Kidney tubule cell (primary cell): ENCODE measurements around the gene HSPBAP1.

Source experiments
- DNase-seq: peaks from one replicate; pipeline ENCODE4 v3.0.0-alpha.2; 2018; ENCODE audit warnings: low spot score

HSPBAP1 gene, protein sequence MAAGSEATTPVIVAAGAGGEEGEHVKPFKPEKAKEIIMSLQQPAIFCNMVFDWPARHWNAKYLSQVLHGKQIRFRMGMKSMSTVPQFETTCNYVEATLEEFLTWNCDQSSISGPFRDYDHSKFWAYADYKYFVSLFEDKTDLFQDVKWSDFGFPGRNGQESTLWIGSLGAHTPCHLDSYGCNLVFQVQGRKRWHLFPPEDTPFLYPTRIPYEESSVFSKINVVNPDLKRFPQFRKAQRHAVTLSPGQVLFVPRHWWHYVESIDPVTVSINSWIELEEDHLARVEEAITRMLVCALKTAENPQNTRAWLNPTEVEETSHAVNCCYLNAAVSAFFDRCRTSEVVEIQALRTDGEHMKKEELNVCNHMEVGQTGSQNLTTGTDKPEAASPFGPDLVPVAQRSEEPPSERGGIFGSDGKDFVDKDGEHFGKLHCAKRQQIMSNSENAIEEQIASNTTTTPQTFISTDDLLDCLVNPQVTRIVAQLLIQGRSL

DNA sequence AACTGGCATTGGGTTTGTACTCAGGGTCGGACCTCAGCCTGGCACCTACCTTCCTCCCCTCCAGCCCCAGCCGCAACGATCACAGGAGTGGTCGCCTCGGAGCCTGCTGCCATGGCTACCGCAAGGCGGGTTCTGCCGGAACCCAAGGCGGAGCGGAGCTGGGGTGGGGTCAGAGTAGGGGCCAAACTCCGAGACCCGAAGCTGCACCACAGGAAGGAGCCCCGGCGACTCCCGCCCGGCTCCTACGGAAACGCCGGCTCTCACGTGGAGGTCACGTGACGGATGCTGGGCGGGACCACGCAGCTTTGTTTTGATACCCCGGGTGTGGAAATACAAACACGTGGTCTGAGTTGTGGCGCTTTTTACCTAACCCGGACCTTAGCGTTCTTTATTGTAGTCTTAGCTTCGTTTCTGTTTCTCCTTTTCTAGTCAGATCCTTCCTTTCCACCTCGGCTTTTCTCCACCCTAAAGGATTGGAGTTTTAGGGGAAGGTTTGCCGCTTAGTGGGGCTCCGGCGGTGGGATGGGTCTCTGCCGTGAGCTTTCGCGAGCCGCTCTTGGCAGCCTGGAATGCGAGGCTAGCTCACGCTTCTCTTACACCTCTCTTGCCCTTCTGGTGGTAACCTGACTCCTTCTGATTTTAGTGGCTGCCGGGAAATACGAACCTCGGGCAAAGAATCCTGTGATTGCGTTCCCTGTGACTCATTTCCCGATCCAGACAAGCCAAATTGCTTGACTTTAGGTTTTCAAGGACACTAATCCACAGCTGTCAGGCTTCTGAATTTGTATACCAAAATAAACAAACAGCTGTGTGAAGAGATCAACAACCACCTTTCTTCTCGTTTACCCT is at the start of gene HSPBAP1:
Gene HSPBAP1 (minus strand): TSS at position 264 of the 849 bp plus-strand sequence. CDS start 151 bp downstream, at position 113.
- peak; percentile 89 for DNase-seq

DNA sequence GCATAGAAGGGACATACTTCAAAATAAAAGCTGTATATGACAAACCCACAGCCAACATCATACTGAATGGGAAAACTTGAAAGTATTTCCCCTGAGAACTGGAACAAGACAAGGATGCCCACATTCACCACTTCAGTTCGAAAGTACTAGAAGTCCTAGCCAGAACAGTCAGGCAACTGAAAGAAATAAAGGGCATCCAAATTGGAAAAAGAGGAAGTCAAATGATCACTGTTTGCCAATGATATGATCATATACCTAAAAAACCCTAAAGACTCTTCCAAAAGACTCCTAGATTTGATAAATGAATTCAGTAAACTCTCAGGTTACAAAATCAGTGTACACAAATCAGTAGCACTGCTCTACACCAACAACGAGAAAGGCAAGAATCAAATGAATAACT is 42.0 kb upstream of the HSPBAP1 start:
- DNase-seq, result no peak

DNA sequence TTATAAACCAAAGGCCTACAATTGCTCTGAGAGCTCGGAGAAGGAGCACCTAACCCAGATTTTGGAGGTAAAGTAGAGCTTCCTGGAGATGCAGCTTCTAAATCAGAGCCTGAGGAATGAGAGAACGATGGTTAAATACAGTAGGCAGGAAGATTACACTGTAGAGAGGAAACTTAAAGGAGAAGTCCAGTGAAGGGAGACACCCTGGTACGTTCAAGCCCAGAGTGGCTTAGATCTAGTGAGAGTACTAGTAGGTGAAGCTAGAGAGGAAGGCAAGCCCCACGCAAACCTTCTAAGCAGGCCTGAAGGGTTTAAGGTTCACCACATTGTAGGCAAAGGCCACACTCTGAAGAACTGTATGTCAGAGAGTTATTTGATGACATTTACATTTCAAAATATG is 34.6 kb upstream of the HSPBAP1 start:
- DNase-seq, result no peak

DNA sequence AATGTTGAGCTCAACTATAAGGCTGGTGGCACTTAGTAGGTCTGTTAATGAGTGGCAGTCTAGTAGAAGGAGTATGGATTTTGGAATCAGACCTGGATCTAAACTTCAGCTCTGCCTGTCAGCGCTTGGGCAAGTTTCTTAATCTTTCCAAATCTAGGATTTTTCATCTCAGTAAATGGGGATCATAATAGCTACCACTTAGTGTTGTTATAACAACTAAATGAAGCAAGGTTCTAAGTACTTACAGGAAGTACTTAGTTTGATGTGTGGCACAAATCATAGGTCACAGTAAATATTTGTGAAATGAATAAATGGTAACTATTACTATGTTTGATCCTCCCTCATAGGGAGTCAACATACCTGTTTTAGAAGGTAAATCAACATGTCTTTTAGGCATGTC is 32.6 kb upstream of the HSPBAP1 start:
- no peak for DNase-seq

DNA sequence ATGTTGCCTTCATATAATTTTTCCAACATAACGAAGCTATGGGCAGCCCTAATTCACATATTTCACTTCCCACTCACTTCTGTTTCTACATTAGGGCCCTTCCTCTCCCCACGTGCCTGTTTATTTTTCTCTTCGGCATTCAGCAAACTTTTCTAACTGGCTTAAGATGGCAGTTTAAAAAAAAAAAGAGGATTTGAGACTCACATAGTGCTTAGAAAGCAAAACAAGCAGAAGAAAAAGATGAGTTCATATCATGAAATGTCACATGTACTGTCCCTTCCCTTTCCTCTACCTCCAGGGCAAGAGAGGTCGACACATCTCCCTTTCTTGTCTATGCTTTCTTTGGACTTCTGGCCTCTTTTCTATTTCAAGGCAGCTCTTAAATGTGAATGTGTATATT is 31.8 kb upstream of the HSPBAP1 start:
- no peak for DNase-seq

DNA sequence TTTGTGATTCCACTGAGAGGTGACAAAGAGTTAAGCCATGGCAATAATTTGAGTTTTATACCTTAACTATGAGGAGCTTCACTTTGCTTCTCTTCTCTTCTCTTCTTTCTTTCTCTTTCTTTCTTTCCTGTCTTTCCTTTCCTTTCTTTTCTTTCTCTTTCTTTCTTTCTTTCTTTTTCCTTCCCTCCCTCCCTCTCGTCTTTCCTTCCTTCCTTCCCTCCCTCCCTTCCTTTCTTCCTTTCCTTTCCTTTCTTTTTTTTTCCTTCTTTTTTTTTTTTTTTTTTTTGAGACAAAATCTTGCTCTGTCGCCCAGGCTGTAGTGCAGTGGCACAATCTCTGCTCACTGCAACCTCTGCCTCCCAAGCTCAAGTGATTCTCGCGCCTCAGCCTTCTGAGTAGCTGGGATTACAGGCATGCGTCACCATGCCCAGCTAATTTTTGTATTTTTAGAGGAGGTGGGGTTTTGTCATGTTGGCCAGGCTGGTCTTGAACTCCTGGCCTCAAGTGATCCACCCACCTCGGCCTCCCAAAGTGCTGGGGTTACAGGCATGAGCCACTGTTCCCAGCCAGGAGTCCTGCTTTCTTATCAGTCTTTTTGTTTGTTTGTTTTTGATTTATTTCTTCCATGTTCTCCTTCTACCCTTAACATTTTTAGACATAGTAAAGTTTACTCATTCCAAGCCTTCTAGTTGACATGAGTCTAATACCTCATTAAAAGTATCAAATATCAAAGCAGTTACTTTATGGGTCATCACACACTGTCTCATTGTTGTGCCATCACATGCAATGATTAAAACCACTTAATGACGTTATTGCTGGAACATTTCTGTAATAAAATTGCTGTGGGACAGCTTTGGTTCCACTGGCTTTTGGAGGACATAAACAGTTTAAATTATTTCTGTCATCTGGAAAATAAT is 31.1 kb upstream of the HSPBAP1 start:
- DNase-seq, result peak; percentile 1

DNA sequence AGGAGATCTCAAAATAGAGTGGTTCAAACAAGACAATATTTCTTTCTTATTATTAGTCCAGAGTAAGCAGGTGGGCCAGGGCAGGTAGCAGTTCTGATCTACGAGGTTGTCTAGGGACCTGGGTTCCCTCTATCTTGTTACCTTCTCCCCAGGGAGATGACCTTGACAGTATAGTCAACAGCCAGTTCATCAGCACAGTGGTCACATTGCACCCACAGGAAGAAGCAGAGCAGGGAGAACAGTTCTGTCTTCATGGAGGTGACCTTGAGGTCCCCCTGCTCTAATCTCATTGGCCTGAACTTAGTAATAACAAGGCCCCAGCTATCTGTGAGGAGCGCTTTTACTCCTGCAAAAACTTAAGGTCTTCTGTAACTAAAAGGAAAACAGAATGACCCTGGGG is 23.0 kb upstream of the HSPBAP1 start:
- DNase-seq, result no peak

DNA sequence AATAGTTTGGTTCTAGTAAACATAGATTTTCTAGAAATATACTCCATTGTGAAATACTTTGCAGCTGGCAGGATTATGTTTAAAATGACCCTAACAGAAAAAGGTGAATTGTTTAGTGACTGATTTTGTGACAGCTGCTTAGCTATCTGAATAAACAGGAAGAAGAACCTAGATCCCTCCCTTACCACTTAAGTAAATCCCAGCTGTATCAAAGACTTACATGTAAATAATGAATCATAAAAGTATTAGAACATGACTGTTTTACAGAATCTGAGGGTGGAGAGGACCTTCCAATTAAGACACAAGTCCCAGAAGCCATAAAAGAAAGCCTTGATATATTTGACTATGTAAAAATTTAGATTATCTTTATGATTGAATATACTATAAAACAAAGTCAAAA is 17.1 kb upstream of the HSPBAP1 start:
- DNase-seq, result no peak

DNA sequence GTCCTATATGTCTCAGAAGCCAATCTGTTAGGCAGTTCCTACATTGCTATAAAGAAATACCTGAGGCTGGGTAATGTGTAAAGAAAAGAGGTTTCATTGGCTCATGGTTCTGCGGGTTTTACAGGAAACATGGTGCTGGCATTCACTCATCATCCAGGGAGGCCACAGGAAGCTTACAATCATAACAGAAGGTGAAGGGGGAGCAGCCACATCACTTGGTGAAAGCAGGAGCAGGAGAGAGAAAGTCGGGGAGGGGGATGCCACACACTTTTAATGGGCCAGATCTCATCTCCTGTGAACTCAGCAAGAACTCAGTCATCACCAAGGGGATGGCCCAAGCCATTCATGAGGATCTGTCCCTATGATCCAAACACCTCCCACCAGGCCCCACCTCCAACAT is 10.3 kb upstream of the HSPBAP1 start:
- no peak for DNase-seq

DNA sequence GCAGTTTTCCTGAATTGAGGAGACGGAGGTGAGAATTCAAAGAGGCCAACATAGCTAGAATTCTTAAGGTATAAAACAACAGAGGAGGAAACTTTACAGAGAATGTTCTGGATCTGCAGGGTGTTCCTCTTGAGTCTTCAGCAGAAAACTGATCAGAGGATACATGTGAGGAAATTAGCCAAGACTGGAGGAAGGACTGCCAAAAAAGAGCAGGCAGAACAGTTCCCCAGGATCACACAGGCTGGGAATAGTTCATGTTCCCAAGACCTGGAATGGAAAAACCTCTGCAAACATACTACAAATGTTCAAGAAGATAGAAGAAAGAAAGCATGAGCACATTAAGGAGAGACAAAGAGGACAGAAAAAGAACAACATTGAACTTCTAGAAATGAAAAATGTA is 8.7 kb upstream of the HSPBAP1 start:
- DNase-seq, result no peak

DNA sequence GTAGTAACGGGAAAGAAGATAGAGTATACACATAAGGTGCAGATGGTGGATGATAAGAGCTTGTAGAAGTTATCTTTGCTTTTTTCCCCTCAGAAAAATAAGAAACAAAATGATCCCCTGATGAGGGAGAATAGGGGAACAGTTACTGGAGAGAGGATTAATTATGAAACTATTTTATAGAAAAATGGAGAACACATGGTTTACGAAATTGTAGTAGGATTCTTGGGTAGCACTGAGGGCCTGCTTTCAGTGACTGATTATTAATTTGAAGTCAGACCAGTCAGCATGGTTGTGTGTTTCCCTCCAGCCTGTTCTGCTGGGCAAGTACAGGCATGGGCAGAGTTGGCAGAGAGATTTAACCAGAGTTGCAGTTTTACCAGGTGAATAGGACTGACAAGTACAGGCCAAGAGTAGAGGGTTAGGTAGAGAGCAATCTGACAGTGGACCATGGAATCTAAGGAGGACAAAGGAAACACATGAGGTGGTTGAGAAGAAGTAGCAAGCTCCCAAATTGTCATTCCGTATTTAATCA is 7.1 kb upstream of the HSPBAP1 start:
- no peak for DNase-seq

DNA sequence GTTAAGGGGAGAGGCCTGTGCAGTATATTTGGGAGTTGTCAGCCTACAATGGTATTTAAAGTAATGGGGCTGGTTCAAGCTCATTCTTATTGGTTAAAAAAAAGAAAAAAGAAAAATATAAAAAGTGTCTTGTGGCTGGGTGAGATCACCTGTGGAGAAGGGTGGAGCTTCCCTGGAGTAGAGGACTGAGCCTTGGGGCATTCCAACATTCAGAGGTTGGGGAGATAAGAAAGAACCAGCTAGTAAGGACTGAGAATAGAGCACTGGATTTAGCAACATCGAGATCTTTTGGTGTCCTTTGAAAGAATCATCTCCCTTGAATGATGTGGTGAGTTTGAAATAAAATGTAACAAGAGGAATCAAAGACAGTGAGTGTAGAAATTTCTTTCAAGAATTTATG is 6.4 kb upstream of the HSPBAP1 start:
- DNase-seq, result no peak

DNA sequence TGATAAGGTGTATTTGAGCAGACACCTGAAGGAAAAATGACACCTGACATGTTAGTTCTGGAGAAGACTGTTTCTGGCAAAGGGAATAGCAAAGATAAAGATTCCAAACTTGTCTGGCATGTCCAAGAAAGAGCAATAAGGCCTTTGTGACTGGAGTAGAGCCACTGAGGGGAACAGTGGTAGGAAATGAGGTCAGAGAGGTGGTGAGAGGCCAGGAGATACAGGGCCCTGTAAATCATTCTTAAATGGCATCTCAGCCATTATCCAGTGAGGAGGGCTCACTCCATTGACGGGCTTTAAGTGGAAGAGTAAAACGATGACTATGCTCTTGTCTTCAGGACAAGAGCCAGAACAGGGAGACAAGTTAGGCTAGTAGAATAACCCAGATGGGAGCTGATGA is 5.7 kb upstream of the HSPBAP1 start:
- DNase-seq, result no peak

DNA sequence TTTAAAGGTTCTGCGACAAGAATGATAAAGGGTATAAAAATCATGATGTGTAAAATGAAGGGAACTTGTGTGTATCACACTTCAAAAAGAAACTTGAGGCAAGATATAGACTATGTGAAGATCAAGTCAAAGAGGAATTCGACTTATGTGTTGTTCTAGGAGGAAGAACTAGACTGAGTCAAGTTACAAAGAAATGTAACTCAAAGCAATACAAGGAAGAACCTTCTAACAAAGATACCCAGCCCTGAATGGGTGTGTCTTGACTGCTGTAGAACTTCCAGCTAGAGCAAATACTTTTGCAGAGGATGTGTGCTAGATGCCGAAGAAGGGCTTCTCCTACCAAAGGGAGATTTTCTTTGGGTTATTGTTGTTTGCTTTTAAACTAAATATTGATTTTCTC is 3.7 kb upstream of the HSPBAP1 start:
- DNase-seq, result peak; percentile 24

DNA sequence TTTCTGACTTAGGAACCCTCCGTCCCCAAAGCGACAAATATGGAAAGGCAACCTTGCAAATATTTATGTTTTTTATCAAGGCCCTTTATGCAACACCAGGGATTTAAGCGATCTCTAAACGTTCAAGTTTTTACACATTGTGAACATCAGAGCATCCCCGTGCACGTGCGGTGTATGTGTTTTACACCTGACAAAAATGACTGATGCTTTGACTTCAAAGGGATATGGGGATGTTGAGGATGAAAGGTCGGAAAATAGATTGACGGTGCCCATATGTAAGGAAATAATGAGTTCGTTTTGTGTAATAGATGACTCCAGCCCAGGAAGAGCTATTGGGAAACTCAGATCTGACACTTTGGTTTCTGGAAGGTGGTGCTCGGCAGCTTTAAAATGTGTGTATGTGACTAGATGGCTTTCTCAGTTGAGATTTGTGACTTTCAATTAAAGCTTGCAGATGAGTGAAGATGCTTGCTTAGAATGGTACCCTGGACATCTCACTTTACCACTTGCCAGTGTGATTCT is 2.1 kb upstream of the HSPBAP1 start:
- DNase-seq, result no peak

DNA sequence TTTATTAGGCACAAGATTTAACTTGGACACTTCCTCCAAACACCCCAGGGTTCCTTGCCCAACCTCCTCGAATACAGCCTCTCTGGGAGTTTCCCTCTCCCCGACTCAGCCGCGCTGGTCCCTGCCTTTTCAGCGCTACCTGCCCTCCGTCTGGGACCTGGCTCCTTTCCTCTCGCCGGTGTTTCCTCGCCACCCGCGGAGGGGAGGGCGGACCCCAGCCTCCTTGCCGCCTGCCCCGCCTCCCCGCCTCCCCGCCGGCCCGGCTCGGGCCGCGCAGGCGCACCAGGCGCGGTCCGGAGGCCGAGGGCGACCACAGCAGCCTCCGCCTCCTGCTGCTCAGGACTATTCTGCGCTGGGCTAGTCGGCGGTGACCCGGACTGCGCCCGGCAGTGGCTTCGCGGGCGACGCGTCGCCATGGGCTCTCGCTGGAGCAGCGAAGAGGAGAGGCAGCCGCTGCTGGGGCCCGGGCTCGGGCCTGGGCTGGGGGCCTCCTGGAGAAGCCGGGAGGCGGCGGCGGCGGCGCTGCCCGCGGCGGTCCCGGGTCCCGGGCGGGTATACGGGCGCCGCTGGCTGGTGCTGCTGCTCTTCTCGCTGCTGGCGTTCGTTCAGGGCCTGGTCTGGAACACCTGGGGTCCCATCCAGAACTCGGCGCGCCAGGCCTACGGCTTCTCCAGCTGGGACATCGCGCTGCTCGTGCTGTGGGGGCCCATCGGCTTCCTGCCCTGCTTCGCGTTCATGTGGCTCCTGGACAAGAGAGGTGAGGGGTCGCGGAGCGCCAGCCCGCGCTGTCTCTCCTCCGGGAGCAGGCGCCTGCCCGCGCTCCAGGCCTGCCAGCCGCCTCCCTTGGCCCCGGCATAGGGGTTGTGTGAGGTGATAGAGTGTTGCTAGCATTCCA is 1.4 kb upstream of the HSPBAP1 start, which contains the start of gene SLC49A4:
Gene SLC49A4 (plus strand): TSS at position 291 of the 895 bp plus-strand sequence. CDS start 124 bp downstream, at position 415.
- peak; percentile 91 for DNase-seq

DNA sequence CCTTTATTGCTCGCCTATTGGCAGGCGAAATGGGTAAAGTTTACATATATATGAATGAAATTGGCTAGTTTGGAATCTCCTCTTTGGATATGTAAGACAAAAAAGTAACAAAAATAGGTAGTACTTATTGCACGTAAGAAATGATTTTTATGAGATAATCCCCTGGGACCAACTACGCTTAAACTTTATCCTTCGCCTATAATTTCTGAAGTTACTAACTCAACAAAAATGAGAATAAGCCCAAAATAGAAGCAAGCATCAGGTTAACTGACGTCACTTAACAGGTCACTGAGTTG is 800 bp upstream of the HSPBAP1 start:
- DNase-seq, result no peak

DNA sequence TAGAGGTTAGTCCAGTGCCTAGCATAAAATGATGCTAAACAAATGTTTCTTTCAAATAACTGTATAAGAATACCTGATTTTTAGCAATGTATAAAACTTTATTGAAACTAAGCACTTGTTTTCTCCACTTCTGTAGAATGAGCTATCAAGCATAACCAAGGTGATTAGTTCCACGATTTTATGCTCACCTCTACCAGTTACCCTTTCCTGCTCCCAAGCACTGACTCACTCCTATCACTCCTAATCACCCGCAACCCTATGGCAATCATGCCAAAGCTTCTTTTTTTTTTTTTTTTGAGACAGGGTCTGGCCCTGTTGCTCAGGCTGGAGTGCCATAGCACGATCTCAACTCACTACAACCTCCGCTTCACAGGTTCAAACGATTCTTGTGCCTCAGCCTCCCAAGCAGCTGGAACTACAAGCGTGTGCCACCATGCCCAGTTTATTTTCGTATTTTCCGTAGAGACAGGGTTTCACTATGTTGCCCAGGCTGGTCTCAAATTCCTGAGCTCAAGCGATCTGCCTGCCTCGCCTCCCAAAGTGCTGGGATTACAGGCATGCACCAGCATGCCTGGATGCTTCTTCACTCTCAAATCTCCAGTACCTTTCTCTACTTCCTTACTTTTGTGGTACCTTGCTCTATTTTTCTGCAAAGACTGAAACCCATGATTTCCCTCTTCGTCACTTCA is 3.9 kb downstream of the HSPBAP1 start:
- DNase-seq, result peak; percentile 46

DNA sequence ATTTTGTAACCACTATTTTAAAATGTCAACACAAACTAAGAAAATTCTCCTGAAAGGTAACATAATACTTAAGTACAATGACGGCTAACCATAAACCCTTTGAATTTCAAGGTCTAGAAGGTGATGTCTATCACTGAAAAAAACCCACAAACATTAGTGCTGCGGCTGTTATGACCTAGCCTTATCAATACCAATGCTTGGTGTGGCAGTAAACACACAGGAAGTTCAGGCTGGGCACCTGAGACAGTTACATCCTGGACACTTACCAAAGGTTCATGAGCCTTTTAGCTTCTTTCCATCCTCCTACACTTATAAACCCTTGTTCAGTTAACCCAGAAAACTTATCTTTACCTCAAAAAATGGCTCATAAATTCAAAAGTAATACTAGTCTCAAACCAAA is 5.8 kb downstream of the HSPBAP1 start:
- no peak for DNase-seq

DNA sequence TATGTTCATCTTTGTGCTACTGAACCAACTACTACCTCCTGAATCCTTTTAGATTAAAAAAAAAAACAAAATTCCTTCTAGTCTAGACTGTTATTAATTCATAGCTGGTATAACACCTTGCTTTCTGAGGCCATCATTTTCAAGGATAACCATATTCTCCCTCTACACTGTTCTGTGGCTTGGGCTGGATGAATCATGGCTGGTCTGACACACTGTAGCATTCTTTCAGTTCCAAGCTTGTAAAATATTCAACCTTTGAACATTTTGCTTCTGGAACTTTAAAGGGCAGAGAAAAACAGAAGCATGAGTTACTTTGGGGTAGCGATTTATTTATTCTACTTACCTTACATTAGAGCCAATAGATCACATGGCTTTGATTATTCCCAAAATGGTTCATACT is 7.6 kb downstream of the HSPBAP1 start:
- peak; percentile 75 for DNase-seq
